Skeletal muscle cell (primary cell): ENCODE data around the gene MCOLN1.

Experiments used
- DNase-seq: peaks from one replicate; pipeline ENCODE4 v3.0.0-alpha.2; 2010; ENCODE audit warnings: low read depth
- H3K4me3 ChIP-seq: 2 replicates; pipeline ENCODE4 v1.5.1; 2011; ENCODE audit warnings: low read depth, mild to moderate bottlenecking, control low read depth, low read length, moderate library complexity

MCOLN1 gene

DNA sequence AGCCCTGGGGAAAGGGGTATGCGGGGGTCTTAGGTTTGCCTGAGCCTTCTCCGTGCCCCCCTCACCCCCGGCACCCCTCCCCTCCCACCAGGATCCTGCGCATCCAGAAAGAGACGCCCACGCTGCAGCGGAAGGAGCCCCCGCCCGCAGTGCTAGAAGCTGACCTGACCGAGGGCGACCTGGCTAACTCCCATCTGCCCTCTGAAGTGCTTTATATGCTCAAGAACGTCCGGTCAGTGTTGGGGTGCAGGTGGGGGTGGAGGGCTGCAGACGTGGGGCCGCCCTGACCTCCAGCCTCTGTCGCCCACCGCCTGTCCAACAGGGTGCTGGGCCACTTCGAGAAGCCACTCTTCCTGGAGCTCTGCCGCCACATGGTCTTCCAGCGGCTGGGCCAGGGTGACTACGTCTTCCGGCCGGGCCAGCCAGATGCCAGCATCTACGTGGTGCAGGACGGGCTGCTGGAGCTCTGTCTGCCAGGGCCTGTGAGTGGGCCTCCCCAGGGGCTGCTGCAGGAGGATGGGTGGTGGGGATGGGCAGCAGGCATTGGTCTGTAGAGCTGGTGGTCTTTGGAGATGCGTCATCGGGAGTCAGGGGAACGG, 17.5 kb downstream of the MCOLN1 start:
- DNase-seq = no peak
- H3K4me3 ChIP-seq = no peak overlapping the region

DNA sequence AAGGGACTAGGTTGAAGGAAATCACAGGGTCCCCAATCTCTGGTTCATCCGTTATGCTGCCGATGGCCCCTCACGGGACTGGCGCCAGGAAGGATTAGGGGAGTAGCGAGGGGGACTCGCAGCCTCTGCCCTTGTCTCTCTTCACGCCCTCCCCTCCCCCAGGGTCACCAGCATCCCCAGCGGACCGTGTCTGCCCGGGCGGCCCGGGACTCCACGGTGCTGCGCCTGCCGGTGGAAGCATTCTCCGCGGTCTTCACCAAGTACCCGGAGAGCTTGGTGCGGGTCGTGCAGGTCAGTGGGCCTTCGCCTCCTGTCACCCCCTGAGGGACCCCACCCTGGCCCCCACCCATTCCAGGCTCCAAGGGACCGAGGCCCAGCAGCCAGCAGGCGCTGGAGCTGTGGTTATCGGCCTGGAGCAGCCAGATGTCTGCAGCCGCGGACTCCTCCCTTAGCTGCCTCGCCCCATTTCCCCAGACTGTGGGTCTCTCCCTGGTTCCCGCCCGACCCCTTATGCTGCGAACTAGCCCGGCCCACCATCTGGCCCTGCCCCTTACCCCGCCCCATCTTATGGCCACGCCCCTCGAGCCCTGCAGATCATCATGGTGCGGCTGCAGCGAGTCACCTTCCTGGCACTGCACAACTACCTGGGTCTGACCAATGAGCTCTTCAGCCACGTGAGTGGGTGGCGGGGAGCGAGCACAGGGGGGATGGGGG, 18.5 kb downstream of the MCOLN1 start:
- no peak overlapping the region for H3K4me3 ChIP-seq
- no peak for DNase-seq

GRCh38 chr19:7541475-7541824, 19.0 kb downstream of the MCOLN1 start:
- H3K4me3 ChIP-seq = no peak overlapping the region
- no peak for DNase-seq

- H3K4me3 ChIP-seq = no peak overlapping the region
- DNase-seq = no peak
These were observed 19.5 kb downstream of the MCOLN1 start for GRCh38 chr19:7541828-7542443.

GRCh38 chr19:7542556-7543348, 20.3 kb downstream of the MCOLN1 start:
- no peak overlapping the region for H3K4me3 ChIP-seq
- DNase-seq = no peak

- no peak overlapping the region for H3K4me3 ChIP-seq
These were observed 22.2 kb downstream of the MCOLN1 start for GRCh38 chr19:7544626-7545025.

GRCh38 chr19:7545300-7545699, 22.9 kb downstream of the MCOLN1 start:
- no peak for DNase-seq
- H3K4me3 ChIP-seq = no peak overlapping the region

More at GRCh38 chr19:7544626-7545025, 22.2 kb downstream of the MCOLN1 start:
- DNase-seq = no peak

DNA sequence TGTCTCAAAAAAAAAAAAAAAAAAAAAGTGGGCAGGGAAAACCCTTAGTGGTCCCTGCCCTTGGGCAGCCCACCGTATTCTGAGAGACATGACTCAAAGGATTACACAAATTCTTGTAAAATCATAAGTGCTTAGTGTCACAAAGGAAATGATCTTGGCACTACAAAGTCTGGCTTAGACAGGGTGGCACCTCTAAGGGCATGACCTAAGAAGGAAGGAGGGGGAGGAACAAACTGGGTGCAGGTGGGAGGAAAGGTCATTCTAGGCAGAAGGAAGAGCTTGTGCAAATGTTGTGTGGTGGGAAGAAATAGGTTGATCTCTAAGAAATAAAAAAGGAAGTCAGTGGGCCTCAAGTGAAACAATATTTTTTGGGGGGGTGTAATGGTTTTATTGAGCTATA, 23.5 kb downstream of the MCOLN1 start:
- DNase-seq = no peak
- H3K4me3 ChIP-seq = no peak overlapping the region

DNA sequence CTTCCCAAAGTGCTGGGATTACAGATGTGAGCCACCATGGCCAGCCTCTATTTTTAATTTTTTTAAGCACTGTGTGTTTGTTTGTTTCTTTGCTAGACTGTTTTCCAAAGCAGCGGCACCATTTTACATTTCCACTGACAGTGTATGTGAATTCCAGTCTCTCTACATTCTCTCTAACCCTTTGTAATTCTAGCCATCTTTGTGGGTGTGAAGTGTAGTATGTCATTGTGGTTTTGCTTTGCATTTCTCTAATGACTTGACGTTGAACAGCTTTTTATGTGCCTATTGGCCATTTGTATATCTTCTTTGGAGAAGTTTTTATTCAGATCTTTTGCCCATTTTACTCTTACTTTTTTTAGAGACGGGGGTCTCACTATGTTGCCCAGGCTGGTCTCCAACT, 24.7 kb downstream of the MCOLN1 start:
- no peak overlapping the region for H3K4me3 ChIP-seq
- DNase-seq = no peak

GRCh38 chr19:7549429-7550148, 27.2 kb downstream of the MCOLN1 start:
- no peak for DNase-seq
- H3K4me3 ChIP-seq = no peak overlapping the region

DNA sequence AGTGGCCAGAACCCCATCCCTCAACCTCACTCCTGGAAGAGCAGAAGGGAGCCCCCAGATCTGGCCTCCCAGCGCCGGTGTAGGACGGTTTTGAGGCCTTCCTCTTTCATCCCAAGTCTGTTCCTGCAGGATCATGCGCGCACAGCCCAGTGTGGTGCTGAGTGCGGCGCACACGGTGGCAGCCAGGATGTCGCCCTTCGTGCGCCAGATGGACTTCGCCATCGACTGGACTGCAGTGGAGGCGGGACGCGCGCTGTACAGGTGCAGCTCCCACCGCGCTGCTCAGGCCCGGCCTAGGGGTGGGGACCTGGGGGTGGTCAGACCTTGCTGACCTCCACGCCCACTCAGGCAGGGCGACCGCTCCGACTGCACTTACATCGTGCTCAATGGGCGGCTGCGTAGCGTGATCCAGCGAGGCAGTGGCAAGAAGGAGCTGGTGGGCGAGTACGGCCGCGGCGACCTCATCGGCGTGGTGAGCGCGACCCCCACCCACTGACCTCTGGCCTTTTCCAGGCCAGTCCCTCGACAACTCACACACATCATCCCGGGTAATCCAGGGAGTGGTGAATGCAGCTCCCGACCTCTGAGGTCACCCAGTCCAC, 27.8 kb downstream of the MCOLN1 start:
- DNase-seq = no peak

DNA sequence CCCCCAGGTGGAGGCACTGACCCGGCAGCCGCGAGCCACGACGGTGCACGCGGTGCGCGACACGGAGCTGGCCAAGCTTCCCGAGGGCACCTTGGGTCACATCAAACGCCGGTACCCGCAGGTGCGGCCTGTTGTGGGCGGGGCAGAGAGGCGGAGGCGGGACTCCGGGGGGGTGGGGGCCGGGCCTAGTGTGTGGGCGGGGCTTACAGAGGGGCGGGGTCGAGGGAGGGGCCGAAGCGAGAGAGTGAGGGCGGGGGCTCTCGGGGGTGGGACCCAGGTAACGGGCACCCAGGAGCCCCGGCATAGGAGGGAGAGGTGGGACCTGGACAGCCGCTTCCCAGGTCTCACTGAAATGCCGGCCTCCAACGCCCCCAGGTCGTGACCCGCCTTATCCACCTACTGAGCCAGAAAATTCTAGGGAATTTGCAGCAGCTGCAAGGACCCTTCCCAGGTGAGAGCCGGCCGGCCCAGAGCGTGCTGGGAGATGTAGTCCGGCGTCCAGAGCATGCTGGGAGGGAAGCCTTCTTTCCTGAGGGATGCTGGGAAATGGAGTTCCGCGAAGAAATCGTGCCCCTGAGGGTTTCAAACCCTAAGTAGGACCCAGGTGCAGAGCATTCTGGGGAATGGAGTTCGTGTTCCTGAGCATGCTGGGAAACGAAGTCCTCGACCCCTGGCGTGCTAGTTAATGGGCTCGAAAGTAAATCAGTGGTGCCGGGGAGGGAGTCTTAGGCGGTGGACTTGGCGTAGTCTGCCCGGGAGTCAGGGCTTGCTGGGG, 28.8 kb downstream of the MCOLN1 start:
- no peak for DNase-seq
- H3K4me3 ChIP-seq = no peak overlapping the region

More for the DNA sequence above, 27.8 kb downstream of the MCOLN1 start:
- H3K4me3 ChIP-seq = no peak overlapping the region

DNA sequence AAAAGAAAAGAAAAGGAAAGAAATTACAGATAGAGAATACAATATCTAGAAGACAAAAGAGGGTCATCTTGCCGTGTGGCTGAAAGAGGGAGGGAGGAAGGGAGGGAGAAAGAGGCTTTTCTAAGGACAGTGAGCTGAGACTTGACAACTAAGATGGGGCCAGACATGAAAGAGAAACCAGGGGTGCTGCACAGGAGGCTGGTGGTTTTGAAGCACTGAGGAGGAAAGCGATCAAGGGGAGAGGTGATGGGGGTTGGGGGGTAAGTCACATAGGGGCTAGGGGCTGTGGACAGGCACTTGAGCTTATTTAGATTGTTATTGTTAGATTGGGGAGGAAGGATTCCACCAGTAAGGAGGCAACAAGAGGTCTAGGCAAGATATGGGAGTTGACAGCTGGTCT, 30.4 kb downstream of the MCOLN1 start:
- H3K4me3 ChIP-seq = no peak overlapping the region
- no peak for DNase-seq

GRCh38 chr19:7554565-7554964, 32.1 kb downstream of the MCOLN1 start:
- DNase-seq = no peak
- no peak overlapping the region for H3K4me3 ChIP-seq

DNA sequence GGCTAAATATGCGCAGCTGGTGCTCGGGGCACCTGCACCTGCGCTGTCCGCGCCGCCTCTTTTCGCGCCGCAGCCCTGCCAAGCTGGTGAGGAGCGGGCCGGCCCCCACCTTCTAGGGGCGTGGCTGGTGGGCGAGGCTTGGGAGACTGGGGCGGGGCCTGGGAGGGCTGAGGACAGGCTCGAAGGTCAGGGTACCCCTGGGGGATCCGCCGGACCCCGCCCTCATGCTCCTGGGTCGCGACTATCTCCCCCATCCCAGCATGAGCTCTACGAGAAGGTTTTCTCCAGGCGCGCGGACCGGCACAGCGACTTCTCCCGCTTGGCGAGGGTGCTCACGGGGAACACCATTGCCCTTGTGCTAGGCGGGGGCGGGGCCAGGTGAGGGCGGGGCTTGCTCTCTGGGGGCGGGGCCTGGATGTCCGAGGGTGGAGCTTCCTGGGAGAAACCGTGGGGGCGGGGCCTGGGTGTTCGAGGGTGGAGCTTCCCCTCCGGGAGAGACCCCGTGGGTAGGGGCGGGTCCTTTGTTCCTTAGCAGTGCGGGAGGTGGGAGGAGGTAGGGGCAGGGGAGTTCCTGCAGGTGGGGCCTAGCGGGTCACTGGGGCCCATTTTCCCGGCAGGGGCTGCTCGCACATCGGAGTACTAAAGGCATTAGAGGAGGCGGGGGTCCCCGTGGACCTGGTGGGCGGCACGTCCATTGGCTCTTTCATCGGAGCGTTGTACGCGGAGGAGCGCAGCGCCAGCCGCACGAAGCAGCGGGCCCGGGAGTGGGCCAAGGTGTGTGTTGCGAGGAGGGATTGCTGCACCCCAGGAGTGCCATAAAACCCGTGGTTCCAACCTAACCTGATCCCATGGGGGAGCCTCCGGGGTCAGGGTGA, 32.8 kb downstream of the MCOLN1 start:
- DNase-seq = no peak
- no peak overlapping the region for H3K4me3 ChIP-seq

DNA sequence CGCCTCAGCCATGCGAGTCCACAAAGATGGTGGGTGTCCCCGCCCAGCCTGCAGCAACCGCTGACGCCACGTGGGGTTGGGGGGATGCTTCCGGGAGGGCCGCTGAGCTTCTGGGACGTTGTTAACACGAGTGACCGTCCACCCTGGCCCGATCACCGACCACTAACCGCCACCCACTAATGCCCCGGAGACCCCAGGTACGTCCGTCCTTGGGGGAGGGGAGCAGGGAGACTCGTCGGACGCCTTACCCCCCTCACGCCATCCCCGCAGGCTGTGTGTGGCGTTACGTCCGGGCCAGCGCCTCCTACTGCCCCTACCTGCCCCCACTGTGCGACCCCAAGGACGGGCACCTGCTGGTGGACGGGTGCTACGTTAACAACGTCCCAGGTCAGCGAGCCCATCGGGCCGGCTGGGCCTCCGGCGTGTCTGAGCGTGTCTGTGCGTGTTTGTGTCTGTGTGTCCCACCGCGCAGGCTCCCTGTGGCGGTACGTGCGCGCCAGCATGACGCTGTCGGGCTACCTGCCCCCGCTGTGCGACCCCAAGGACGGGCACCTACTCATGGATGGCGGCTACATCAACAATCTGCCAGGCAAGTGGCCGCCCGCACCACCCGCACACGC, 34.4 kb downstream of the MCOLN1 start:
- H3K4me3 ChIP-seq = no peak overlapping the region
- DNase-seq = no peak

DNA sequence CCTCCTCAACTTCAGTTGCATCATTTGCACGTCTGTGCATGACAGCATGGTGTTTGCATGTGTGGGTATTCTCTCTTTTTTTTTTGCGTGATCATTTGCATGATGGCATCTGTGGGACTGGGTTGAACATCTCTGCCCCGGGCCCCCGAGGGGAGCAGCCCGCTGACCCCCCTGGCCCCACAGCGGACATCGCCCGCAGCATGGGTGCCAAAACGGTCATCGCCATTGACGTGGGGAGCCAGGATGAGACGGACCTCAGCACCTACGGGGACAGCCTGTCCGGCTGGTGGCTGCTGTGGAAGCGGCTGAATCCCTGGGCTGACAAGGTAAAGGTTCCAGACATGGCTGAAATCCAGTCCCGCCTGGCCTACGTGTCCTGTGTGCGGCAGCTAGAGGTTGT, 36.2 kb downstream of the MCOLN1 start:
- DNase-seq = no peak
- no peak overlapping the region for H3K4me3 ChIP-seq
